Gastroesophageal sphincter (tissue), 4 donors: ENCODE measurements around the gene SIVA1. TPM values are rescaled to one million over a fixed set of nuclear protein-coding genes. Genes with fewer than 3 reads are reported as not detected.
A peak's percentile ranks its signal among the peaks of the same experiment; 100 is the strongest.

ENCODE experiments used
- ATAC-seq: fragments of 150-250 bp; one replicate; pipeline ENCODE4 v1.9.1; 2016; ENCODE audit warnings: mild to moderate bottlenecking, moderate library complexity
- H3K27ac ChIP-seq, 4 donors: fragments of 200-600 bp; sonication (generic) in 3 of 4; 1 replicate in 3 of 4; 2 replicates in 1 of 4; pipeline ENCODE4 v1.5.1; 2016 to 2019
- H3K27me3 ChIP-seq: fragments of 200-600 bp; sonication (generic); one replicate; pipeline ENCODE4 v1.5.1; 2019
- H3K36me3 ChIP-seq, 2 donors: fragments of 200-600 bp; sonication (generic); one replicate each; pipeline ENCODE4 v1.5.1; 2019; ENCODE audit warnings: control low read depth in 1 of 2
- H3K4me1 ChIP-seq, 3 donors: fragments of 200-600 bp; sonication (generic); 1 replicate in 2 of 3; 2 replicates in 1 of 3; pipeline ENCODE4 v1.5.1; 2016 to 2019; ENCODE audit warnings: control low read depth in 2 of 3
- H3K4me3 ChIP-seq, 2 donors: fragments of 200-600 bp; sonication (generic); one replicate each; pipeline ENCODE4 v1.5.1; 2019; ENCODE audit warnings: mild to moderate bottlenecking in 1 of 2, moderate library complexity in 1 of 2
- H3K9me3 ChIP-seq, 3 donors: fragments of 200-600 bp; sonication (generic); one replicate each; pipeline ENCODE4 v1.5.1; 2017 to 2019; ENCODE audit warnings: control low read depth in 2 of 3
- EP300 ChIP-seq: sonication (generic); formaldehyde crosslinking; IDR thresholded peaks from one replicate; pipeline ENCODE4 v1.6.1; 2017; ENCODE audit warnings: antibody characterized with exemption, mild to moderate bottlenecking
- POLR2A ChIP-seq, 2 donors: fragments of 450-650 bp; IDR thresholded peaks; one replicate each; pipeline ENCODE4 v1.6.1; 2017; ENCODE audit warnings: antibody characterized with exemption in 2 of 2, mild to moderate bottlenecking in 2 of 2, moderate library complexity in 1 of 2
- POLR2AphosphoS5 ChIP-seq: sonication (generic); formaldehyde crosslinking; IDR thresholded peaks from one replicate; pipeline ENCODE4 v1.6.1; 2017; ENCODE audit warnings: antibody characterized with exemption
- WGBS, 2 donors: methylation state at CpG; one replicate each; pipeline ENCODE4 v1.1.5; 2018; ENCODE audit warnings: low coverage in 1 of 2; 5-methylcytosine and 5-hydroxymethylcytosine counted together
- total RNA-seq, 4 donors: library from RNA; depleted of rRNA; stranded (reverse); fragments of >200 nt; gene quantifications; one replicate each; pipeline ENCODE4 v1.1.0, GENCODE V29; 2016
- TF ChIP-seq, protein P1 (sequence below), 4 experiments: fragments of 200-600 bp in 2 of 4; fragments of 450-650 bp in 2 of 4; sonication (generic) in 1 of 4; IDR thresholded peaks; one replicate each; pipeline ENCODE4 v1.5.1; 2017 to 2019; ENCODE audit warnings: antibody characterized with exemption in 4 of 4, mild to moderate bottlenecking in 2 of 4, moderate library complexity in 2 of 4

Gene SIVA1
- total RNA-seq, 4 donors from 2014 or later = 188 to 513 (median 363) TPM

DNA sequence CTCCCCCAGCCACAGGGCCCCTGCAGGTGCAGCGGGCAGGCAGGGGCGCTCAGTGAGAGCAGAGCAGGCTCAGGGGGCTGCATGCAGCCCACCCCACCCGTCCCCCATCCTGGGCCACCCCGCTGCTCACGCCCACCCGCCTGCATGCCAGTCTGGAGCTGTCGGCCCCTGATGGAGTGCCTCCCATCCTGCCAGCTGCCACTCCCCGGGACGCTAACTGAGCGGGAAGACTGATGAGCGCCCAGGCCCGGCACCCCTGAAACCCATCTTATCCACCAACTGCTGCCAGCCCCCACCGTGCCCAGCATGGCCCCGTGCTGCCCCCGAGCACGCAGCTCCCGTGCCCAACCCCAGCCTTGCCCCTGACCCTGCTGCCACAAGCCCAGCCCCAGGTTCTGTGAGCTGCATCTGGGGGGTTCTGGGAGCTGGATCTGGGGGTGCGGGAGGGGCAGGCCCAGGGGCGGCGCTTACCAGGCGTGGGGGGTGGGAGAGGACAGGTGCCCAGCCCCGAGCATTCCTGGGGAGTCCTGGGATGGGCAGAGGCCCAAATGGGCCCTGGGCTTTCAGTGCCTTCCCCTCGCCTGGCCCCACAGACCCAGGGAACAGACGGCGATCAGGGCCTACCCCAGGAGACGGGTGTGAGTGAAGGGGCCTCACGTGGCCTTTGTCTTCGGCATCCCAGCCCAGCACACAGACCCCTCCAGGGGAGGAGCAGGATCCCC is 29.3 kb downstream of the SIVA1 start:
- no CpG with 5 or more reads among the region's 28 CpGs for WGBS, 2 donors
- Histone ChIP-seq H3K27ac (no peak overlapping the region), H3K4me3 (no peak overlapping the region), H3K4me1 (peaks cover 0 to 68% (median 18%) of the 10 kb centered on the region in 3 donors), H3K9me3 (no peaks in the 10 kb centered on the region), H3K36me3 (peaks cover 0 to 56% of the 10 kb centered on the region in 2 donors), H3K27me3 (no peaks in the 10 kb centered on the region)
- ATAC-seq = no peak
- TF ChIP-seq, protein P1, sequence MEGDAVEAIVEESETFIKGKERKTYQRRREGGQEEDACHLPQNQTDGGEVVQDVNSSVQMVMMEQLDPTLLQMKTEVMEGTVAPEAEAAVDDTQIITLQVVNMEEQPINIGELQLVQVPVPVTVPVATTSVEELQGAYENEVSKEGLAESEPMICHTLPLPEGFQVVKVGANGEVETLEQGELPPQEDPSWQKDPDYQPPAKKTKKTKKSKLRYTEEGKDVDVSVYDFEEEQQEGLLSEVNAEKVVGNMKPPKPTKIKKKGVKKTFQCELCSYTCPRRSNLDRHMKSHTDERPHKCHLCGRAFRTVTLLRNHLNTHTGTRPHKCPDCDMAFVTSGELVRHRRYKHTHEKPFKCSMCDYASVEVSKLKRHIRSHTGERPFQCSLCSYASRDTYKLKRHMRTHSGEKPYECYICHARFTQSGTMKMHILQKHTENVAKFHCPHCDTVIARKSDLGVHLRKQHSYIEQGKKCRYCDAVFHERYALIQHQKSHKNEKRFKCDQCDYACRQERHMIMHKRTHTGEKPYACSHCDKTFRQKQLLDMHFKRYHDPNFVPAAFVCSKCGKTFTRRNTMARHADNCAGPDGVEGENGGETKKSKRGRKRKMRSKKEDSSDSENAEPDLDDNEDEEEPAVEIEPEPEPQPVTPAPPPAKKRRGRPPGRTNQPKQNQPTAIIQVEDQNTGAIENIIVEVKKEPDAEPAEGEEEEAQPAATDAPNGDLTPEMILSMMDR (IDR thresholded peaks at IDR 0.05) = no peak
- TF ChIP-seq POLR2A (IDR thresholded peaks at IDR 0.05) = no peak
- no peak for TF ChIP-seq EP300
- no peak for TF ChIP-seq POLR2AphosphoS5

DNA sequence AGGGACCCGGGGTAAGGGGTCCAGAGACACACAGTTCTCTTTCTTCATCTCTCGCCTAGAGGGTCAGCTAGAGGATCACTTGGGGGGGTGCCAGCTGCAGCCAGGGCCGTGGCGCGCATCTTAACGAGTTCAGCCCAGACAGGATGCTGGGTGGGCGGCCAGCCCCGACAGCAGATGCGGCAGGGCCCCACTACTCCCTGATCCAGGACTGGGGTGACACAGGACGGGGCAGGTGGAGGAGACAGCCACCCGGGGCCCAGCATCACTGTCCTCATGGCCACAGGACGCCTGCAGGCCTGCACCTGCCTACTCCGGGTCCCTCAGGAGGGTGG is 29.8 kb downstream of the SIVA1 start:
- Histone ChIP-seq H3K9me3 (no peaks in the 10 kb centered on the region), H3K27ac (no peak overlapping the region), H3K27me3 (no peaks in the 10 kb centered on the region), H3K4me3 (no peak overlapping the region), H3K4me1 (peaks cover 0 to 74% (median 23%) of the 10 kb centered on the region in 3 donors), H3K36me3 (peaks cover 0 to 57% of the 10 kb centered on the region in 2 donors)
- no peak for TF ChIP-seq POLR2A (IDR thresholded peaks at IDR 0.05)
- TF ChIP-seq EP300 = no peak
- no peak for TF ChIP-seq POLR2AphosphoS5
- TF ChIP-seq, protein P1 (IDR thresholded peaks at IDR 0.05) = no peak
- ATAC-seq = no peak
- WGBS, 2 donors = no CpG with 5 or more reads among the region's 13 CpGs

DNA sequence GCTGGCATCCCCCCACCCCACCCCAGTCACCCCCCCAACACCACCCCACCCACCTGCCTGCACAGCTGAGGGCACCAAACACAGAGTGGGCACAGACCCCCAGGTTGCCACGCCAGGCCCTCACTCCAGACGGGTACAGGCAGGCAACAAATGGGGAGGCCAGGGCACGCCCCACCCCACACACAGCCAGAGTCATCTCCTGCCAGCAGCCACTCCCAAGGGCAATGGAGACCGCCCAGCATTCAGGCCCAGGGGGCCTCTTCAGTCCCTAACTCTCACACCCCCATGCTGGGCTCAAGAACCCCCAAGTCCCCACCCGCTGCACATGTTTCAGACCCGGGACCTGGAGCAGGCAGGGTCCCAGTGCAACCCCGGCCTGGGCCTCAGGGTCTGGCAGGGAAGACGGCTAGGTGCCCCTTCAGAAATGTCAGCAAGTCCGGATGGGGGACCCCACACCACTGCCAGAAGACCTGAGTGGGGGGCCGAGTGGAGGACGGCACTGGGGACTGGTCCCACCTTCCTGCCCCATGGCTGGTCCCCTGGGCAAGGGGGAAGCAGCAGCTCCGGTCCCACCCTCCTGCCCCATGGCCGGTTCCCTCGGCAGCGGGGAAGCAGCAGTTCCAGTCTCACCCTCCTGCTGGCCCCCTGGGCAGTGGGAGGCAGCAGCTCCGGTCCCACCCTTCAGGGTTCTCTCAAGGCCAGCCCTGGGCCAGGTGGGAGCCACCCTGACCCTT is 30.7 kb downstream of the SIVA1 start:
- TF ChIP-seq POLR2AphosphoS5 (no peak), POLR2A (IDR thresholded peaks at IDR 0.05) (no peak), EP300 (no peak)
- TF ChIP-seq, protein P1 (IDR thresholded peaks at IDR 0.05) = no peak
- no peaks in the 10 kb centered on the region for H3K9me3 ChIP-seq
- peaks cover 0 to 82% (median 25%) of the 10 kb centered on the region in 3 donors for H3K4me1 ChIP-seq
- no CpG with 5 or more reads among the region's 16 CpGs for WGBS, 2 donors
- H3K4me3 ChIP-seq = no peak overlapping the region
- H3K27ac ChIP-seq = peak overlapping the region in 2 of 4 donors; percentile 43 to 46
- H3K27me3 ChIP-seq = no peaks in the 10 kb centered on the region
- ATAC-seq = no peak
- H3K36me3 ChIP-seq = peaks cover 0 to 59% of the 10 kb centered on the region in 2 donors

DNA sequence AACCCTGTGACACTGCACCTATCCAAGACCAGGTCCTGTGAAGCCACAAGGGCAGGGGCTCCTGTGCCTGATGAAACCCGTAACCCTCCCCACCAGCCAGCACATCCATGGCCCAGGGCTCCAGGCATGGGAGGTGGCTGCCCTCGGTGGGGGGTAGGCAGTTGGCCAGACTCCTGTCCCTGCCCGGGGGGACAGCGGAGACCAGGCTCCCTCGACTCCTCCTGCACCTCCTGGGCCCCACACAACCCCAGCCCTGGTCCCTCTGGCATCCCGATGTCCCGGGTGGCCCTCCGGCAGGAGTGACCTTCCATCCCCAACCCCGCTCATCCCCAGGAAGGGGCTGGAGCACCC is 31.2 kb downstream of the SIVA1 start:
- Histone ChIP-seq H3K9me3 (no peaks in the 10 kb centered on the region), H3K27me3 (no peaks in the 10 kb centered on the region), H3K4me3 (no peak overlapping the region), H3K36me3 (peaks cover 0 to 59% of the 10 kb centered on the region in 2 donors), H3K27ac (peak overlapping the region in 2 of 4 donors; percentile 43 to 46), H3K4me1 (peaks cover 0 to 88% (median 25%) of the 10 kb centered on the region in 3 donors)
- WGBS, 2 donors = no CpG with 5 or more reads among the region's 9 CpGs
- no peak for ATAC-seq
- TF ChIP-seq, protein P1 (IDR thresholded peaks at IDR 0.05) = no peak
- no peak for TF ChIP-seq POLR2AphosphoS5
